Astrocyte (in vitro differentiated cells and primary cell): ENCODE results near the gene ZNF410. TPM values are rescaled to one million over a fixed set of nuclear protein-coding genes. Genes with fewer than 3 reads are reported as not detected.

Source experiments
- DNase-seq: peaks from one replicate; pipeline ENCODE4 v3.0.0-alpha.2; 2010; ENCODE audit warnings: low read depth
- FAIRE-seq: peaks from 2 replicates; lab custom pipeline; 2011; peaks lifted over from hg19 to GRCh38; lab: Jason Lieb, UNC
- H2AFZ ChIP-seq: 2 replicates; pipeline ENCODE4 v1.6.0; 2012; ENCODE audit warnings: low read depth, low read length, inconsistent platforms
- H3K27ac ChIP-seq: 2 replicates; pipeline ENCODE4 v1.5.1; 2011; ENCODE audit warnings: low read depth, low read length, inconsistent platforms
- H3K27me3 ChIP-seq: 2 replicates; pipeline ENCODE4 v1.6.0; 2011; ENCODE audit warnings: low read length, inconsistent platforms; ENCODE audit not compliant: insufficient read depth
- H3K36me3 ChIP-seq: 2 replicates; pipeline ENCODE4 v1.5.1; 2011; ENCODE audit warnings: low read length, inconsistent platforms; ENCODE audit not compliant: insufficient read depth
- H3K4me1 ChIP-seq: 2 replicates; pipeline ENCODE4 v1.5.1; 2011; ENCODE audit warnings: low read length, inconsistent platforms; ENCODE audit not compliant: insufficient read depth
- H3K4me2 ChIP-seq: 2 replicates; pipeline ENCODE4 v1.6.0; 2012; ENCODE audit warnings: low read length, inconsistent platforms
- H3K4me3 ChIP-seq: 2 replicates; pipeline ENCODE4 v1.5.1; 2011; ENCODE audit warnings: low read depth, mild to moderate bottlenecking, low read length, inconsistent platforms; ENCODE audit not compliant: insufficient read depth
- H3K79me2 ChIP-seq: 2 replicates; pipeline ENCODE4 v1.6.0; 2012; ENCODE audit warnings: mild to moderate bottlenecking, low read length, inconsistent platforms; ENCODE audit not compliant: insufficient read depth
- H3K9ac ChIP-seq: 2 replicates; pipeline ENCODE4 v1.6.0; 2012; ENCODE audit warnings: mild to moderate bottlenecking, low read length, inconsistent platforms
- H3K9me3 ChIP-seq: 2 replicates; pipeline ENCODE4 v1.5.1; 2012; ENCODE audit warnings: low read depth, mild to moderate bottlenecking, low read length, inconsistent platforms; ENCODE audit not compliant: insufficient read depth
- H4K20me1 ChIP-seq: 2 replicates; pipeline ENCODE4 v1.6.0; 2012; ENCODE audit warnings: low read length, inconsistent platforms; ENCODE audit not compliant: insufficient read depth
- H3K27ac Mint-ChIP-seq: one replicate; pipeline ENCODE4 v1.8.0; 2021; ENCODE audit warnings: mild to moderate bottlenecking, mixed read lengths; ENCODE audit not compliant: unreplicated experiment
- H3K27me3 Mint-ChIP-seq: one replicate; pipeline ENCODE4 v1.8.0; 2021; ENCODE audit warnings: low read depth, mixed read lengths; ENCODE audit not compliant: unreplicated experiment
- H3K36me3 Mint-ChIP-seq: one replicate; pipeline ENCODE4 v1.8.0; 2021; ENCODE audit warnings: low read depth, mixed read lengths; ENCODE audit not compliant: unreplicated experiment
- H3K4me1 Mint-ChIP-seq: one replicate; pipeline ENCODE4 v1.8.0; 2021; ENCODE audit warnings: low read depth, mixed read lengths; ENCODE audit not compliant: unreplicated experiment
- H3K4me3 Mint-ChIP-seq: one replicate; pipeline ENCODE4 v1.8.0; 2021; ENCODE audit warnings: mild to moderate bottlenecking, moderate library complexity, mixed read lengths; ENCODE audit not compliant: unreplicated experiment
- H3K9me3 Mint-ChIP-seq: one replicate; pipeline ENCODE4 v1.8.0; 2021; ENCODE audit warnings: mild to moderate bottlenecking, mixed read lengths; ENCODE audit not compliant: unreplicated experiment
- CTCF ChIP-seq: IDR thresholded peaks from 2 replicates; pipeline ENCODE4 v1.5.1; 2011; ENCODE audit warnings: low read depth, mild to moderate bottlenecking, inconsistent platforms, low read length, moderate library complexity; ENCODE audit not compliant: insufficient read depth
- EZH2 ChIP-seq: IDR thresholded peaks from 2 replicates; pipeline ENCODE4 v1.6.1; 2012; ENCODE audit warnings: mild to moderate bottlenecking, low read length, inconsistent platforms; ENCODE audit not compliant: insufficient read depth
- total RNA-seq: library from RNA; stranded (reverse); gene quantifications from 2 replicates; pipeline ENCODE4 v1.2.1, GENCODE V29; 2021

The ZNF410 gene
- total RNA-seq, 1 donor from 2014 or later = 42.9 TPM

DNA sequence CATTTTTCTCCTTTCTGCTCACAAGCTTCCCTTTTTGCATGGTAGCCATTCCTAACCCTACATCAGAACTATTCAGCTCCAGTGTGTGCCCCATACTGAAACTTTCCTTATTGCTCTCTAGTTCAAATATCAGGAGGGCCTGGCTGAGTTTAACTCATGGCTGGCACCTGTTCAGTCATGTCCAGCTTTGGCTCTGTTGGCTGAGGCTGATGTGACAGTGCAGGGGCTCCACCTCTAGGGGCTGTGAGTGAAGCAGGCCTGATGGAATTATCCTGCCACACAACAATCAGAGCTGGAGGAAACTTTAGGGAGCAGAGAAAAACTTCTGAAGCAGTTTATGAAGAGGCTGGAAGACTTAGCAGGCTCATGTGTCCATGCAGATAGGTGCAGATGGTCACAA is 71.9 kb downstream of the ZNF410 start:
- no peak overlapping the region for H3K4me3 Mint-ChIP-seq

GRCh38 chr14:73961192-73961591 is 74.5 kb downstream of the ZNF410 start:
- Histone ChIP-seq H3K4me2 (no peak overlapping the region), H3K4me3 (no peak overlapping the region), H3K27me3 (no peaks in the 10 kb centered on the region), H3K27ac (no peak overlapping the region), H3K36me3 (peaks cover 34% of the 10 kb centered on the region), H2AFZ (no peak overlapping the region), H3K4me1 (no peaks in the 10 kb centered on the region), H3K9ac (no peak overlapping the region), H3K79me2 (no peaks in the 10 kb centered on the region), H4K20me1 (no peaks in the 10 kb centered on the region), H3K9me3 (no peaks in the 10 kb centered on the region)
- DNase-seq = no peak
- H3K4me1 Mint-ChIP-seq = no peaks in the 10 kb centered on the region
- no peaks in the 10 kb centered on the region for H3K27me3 Mint-ChIP-seq
- peaks cover 16% of the 10 kb centered on the region for H3K36me3 Mint-ChIP-seq
- TF ChIP-seq CTCF (no peak), EZH2 (no peak)
- FAIRE-seq = no peak
- no peak overlapping the region for H3K27ac Mint-ChIP-seq
- H3K4me3 Mint-ChIP-seq = no peak overlapping the region
- no peaks in the 10 kb centered on the region for H3K9me3 Mint-ChIP-seq

More for the DNA sequence above, 71.9 kb downstream of the ZNF410 start:
- Mint-ChIP-seq H3K36me3 (peaks cover 15% of the 10 kb centered on the region), H3K27me3 (no peaks in the 10 kb centered on the region), H3K9me3 (no peaks in the 10 kb centered on the region), H3K4me1 (no peaks in the 10 kb centered on the region), H3K27ac (no peak overlapping the region)
- Histone ChIP-seq H3K9ac (no peak overlapping the region), H3K27ac (no peak overlapping the region), H3K79me2 (no peaks in the 10 kb centered on the region), H3K4me2 (no peak overlapping the region), H2AFZ (no peak overlapping the region), H3K9me3 (no peaks in the 10 kb centered on the region), H4K20me1 (no peaks in the 10 kb centered on the region), H3K36me3 (peaks cover 39% of the 10 kb centered on the region), H3K4me1 (no peaks in the 10 kb centered on the region), H3K27me3 (no peaks in the 10 kb centered on the region), H3K4me3 (no peak overlapping the region)
- TF ChIP-seq EZH2 = no peak
- DNase-seq = no peak
- FAIRE-seq = no peak

DNA sequence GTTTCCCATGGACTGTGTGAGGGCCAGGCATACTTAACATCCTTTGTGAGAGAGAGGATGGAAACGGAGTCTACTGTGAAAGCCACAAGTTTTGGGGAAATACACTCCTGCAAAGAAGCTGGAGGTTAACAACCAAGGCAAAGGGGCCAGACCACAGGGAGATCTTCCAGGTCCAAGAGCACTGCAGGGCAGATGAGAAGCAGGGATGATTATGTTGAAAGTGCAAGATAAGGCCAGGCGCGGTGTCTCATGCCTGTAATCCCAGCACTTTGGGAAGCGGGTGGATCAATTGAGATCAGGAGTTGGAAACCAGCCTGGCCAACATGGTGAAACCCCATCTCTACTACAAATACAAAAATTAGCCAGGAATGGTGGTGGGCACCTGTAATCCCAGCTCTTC is 78.6 kb downstream of the ZNF410 start:
- H3K4me2 ChIP-seq = no peak overlapping the region
- Mint-ChIP-seq H3K9me3 (no peaks in the 10 kb centered on the region), H3K4me3 (no peak overlapping the region), H3K27me3 (no peaks in the 10 kb centered on the region), H3K4me1 (no peaks in the 10 kb centered on the region), H3K36me3 (peaks cover 17% of the 10 kb centered on the region), H3K27ac (no peak overlapping the region)
- no peaks in the 10 kb centered on the region for H3K9me3 ChIP-seq
- H3K27ac ChIP-seq = no peak overlapping the region
- peaks cover 16% of the 10 kb centered on the region for H3K36me3 ChIP-seq
- no peaks in the 10 kb centered on the region for H3K27me3 ChIP-seq
- H3K4me3 ChIP-seq = no peak overlapping the region
- TF ChIP-seq EZH2 = no peak
- TF ChIP-seq CTCF = no peak
- DNase-seq (no peak), FAIRE-seq (no peak)
- no peaks in the 10 kb centered on the region for H3K4me1 ChIP-seq
- H3K79me2 ChIP-seq = no peaks in the 10 kb centered on the region
- no peak overlapping the region for H3K9ac ChIP-seq
- H2AFZ ChIP-seq = no peak overlapping the region
- no peaks in the 10 kb centered on the region for H4K20me1 ChIP-seq
